Parathyroid adenoma (tissue), 2 donors: ENCODE data around the gene ITGA11.

Experiments
- H2AFZ ChIP-seq: fragments of 300-600 bp; sonication (generic); one replicate; pipeline ENCODE4 v1.7.0; 2017; ENCODE audit warnings: antibody characterized with exemption, mild to moderate bottlenecking
- H3K27ac ChIP-seq: fragments of 300-600 bp; sonication (generic); one replicate; pipeline ENCODE4 v1.7.0; 2017
- H3K27me3 ChIP-seq: fragments of 300-600 bp; sonication (generic); one replicate; pipeline ENCODE4 v1.7.0; 2017; ENCODE audit warnings: low read length; ENCODE audit not compliant: control insufficient read depth, insufficient read depth
- H3K36me3 ChIP-seq: fragments of 300-600 bp; sonication (generic); one replicate; pipeline ENCODE4 v1.7.0; 2017; ENCODE audit warnings: low read length; ENCODE audit not compliant: control insufficient read depth, insufficient read depth
- H3K4me1 ChIP-seq: fragments of 300-600 bp; sonication (generic); one replicate; pipeline ENCODE4 v1.7.0; 2017; ENCODE audit warnings: control low read depth
- H3K4me2 ChIP-seq: fragments of 300-600 bp; sonication (generic); one replicate; pipeline ENCODE4 v1.7.0; 2017; ENCODE audit warnings: low read length
- H3K4me3 ChIP-seq: fragments of 300-600 bp; sonication (generic); one replicate; pipeline ENCODE4 v1.7.0; 2017; ENCODE audit warnings: low read depth, low read length
- H3K79me2 ChIP-seq: fragments of 300-600 bp; sonication (generic); one replicate; pipeline ENCODE4 v1.7.0; 2017; ENCODE audit warnings: control low read depth
- H3K9ac ChIP-seq: fragments of 300-600 bp; sonication (generic); one replicate; pipeline ENCODE4 v1.7.0; 2017; ENCODE audit warnings: mild to moderate bottlenecking
- H3K9me3 ChIP-seq: fragments of 300-600 bp; sonication (generic); one replicate; pipeline ENCODE4 v1.7.0; 2017; ENCODE audit warnings: low read length; ENCODE audit not compliant: control insufficient read depth
- TF ChIP-seq, protein P1 (sequence below): fragments of 300-600 bp; sonication (generic); IDR thresholded peaks from one replicate; pipeline ENCODE4 v1.7.0; 2017; ENCODE audit warnings: antibody characterized with exemption, mild to moderate bottlenecking
- donor health status: primary hyperparathyroidism.

Gene ITGA11

DNA sequence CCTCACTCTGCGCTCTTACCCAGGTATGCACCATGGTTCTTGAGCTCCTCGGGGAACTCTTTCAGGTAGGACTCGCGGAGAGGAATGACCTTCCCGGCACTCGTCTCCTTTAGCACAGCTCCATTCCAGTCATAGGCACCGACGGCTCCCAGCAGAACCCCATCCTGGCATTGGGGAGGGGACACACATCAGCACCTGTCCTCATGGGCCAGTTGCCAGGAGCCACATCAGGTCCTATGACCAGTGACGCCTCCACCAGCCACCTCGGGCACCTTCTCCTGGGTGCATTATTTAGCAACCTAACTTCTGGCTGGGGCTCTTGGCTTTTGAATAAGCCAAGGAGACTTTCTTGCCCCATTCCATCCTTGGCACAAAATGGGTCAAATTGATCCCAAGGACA is 92.5 kb downstream of the ITGA11 start:
- TF ChIP-seq, protein P1, sequence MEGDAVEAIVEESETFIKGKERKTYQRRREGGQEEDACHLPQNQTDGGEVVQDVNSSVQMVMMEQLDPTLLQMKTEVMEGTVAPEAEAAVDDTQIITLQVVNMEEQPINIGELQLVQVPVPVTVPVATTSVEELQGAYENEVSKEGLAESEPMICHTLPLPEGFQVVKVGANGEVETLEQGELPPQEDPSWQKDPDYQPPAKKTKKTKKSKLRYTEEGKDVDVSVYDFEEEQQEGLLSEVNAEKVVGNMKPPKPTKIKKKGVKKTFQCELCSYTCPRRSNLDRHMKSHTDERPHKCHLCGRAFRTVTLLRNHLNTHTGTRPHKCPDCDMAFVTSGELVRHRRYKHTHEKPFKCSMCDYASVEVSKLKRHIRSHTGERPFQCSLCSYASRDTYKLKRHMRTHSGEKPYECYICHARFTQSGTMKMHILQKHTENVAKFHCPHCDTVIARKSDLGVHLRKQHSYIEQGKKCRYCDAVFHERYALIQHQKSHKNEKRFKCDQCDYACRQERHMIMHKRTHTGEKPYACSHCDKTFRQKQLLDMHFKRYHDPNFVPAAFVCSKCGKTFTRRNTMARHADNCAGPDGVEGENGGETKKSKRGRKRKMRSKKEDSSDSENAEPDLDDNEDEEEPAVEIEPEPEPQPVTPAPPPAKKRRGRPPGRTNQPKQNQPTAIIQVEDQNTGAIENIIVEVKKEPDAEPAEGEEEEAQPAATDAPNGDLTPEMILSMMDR, result no peak
- no peak overlapping the region for H2AFZ ChIP-seq
- H3K79me2 ChIP-seq, result no peaks in the 10 kb centered on the region
- no peak overlapping the region for H3K4me3 ChIP-seq
- H3K27me3 ChIP-seq, result no peaks in the 10 kb centered on the region
- H3K4me1 ChIP-seq, result no peaks in the 10 kb centered on the region
- no peaks in the 10 kb centered on the region for H3K36me3 ChIP-seq
- H3K4me2 ChIP-seq, result no peak overlapping the region
- H3K9ac ChIP-seq, result no peak overlapping the region
- no peaks in the 10 kb centered on the region for H3K9me3 ChIP-seq
- no peak overlapping the region for H3K27ac ChIP-seq

DNA sequence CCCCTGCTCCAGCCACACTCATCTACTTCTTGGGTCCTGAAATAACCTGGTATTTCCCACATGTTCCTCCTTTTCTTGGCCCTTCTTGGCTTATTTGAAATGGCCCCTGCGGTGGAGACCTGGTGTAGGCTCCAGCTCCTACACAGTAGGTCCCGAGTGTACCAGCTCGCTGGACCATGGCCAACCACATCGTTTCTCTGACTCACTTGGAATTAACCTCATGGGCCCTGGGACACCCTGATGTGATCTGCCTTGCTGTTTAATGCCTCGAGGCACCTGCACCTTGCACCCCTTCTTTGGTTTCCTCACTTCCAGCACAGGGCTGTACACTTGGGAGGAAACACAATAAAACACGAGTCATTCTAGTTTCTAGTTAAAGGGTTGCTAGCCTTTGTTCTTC is 94.1 kb downstream of the ITGA11 start:
- Histone ChIP-seq H3K4me3 (no peak overlapping the region), H3K4me2 (no peak overlapping the region), H3K27me3 (no peaks in the 10 kb centered on the region), H3K9me3 (no peaks in the 10 kb centered on the region), H2AFZ (no peak overlapping the region), H3K36me3 (no peaks in the 10 kb centered on the region), H3K9ac (no peak overlapping the region), H3K4me1 (no peaks in the 10 kb centered on the region), H3K79me2 (no peaks in the 10 kb centered on the region), H3K27ac (no peak overlapping the region)
- TF ChIP-seq, protein P1, result no peak

- Histone ChIP-seq H3K9ac (no peak overlapping the region), H3K79me2 (no peaks in the 10 kb centered on the region), H3K4me3 (no peak overlapping the region), H3K36me3 (no peaks in the 10 kb centered on the region), H3K9me3 (no peaks in the 10 kb centered on the region), H3K4me2 (no peak overlapping the region), H3K4me1 (no peaks in the 10 kb centered on the region), H2AFZ (no peak overlapping the region), H3K27me3 (no peaks in the 10 kb centered on the region), H3K27ac (no peak overlapping the region)
- TF ChIP-seq, protein P1, result no peak
These were observed 95.4 kb downstream of the ITGA11 start for GRCh38 chr15:68336516-68336915.

DNA sequence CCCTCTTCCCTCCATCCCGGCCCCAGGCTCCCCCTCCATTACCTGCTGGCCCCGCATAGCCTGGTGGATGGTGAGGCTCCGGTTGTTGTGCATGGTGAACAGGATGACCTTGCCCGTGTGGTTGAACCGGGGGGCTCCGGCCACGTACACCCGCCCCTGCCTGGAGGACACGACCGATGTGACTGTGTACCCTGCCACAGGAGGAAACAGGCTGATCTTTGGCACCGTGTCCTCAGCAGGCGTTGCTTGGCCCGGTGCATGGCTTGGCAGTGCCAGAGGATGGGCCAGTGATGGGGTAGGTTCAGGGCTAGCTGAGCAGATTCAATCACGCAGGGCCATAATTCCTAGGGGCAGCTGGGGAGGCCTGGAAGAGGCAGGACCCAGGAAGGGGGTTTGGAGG is 96.3 kb downstream of the ITGA11 start:
- no peaks in the 10 kb centered on the region for H3K9me3 ChIP-seq
- H3K27me3 ChIP-seq, result no peaks in the 10 kb centered on the region
- no peaks in the 10 kb centered on the region for H3K79me2 ChIP-seq
- no peaks in the 10 kb centered on the region for H3K4me1 ChIP-seq
- H3K36me3 ChIP-seq, result no peaks in the 10 kb centered on the region
- H2AFZ ChIP-seq, result no peak overlapping the region
- TF ChIP-seq, protein P1, result no peak
- no peak overlapping the region for H3K27ac ChIP-seq
- H3K9ac ChIP-seq, result no peak overlapping the region
- H3K4me2 ChIP-seq, result no peak overlapping the region
- no peak overlapping the region for H3K4me3 ChIP-seq

DNA sequence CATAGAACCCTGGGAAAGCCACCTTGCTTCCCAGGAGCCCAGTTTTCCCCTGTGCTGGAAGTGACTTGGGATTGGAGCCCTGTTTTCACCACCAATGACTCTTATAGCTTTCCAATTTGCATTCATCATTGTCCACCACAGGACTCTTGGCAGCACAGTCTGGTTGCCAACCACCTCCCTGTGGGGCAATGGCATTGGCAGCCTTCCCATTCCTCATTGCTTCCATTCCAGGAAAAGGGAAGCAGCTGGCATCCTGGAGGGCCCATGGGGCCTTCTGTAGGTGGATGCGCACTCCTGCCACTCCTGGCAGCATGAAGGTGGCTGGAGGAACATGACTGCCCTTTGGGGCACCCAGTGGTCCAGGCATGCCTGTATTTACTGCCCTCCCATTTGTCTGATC is 96.7 kb downstream of the ITGA11 start:
- Histone ChIP-seq H3K27me3 (no peaks in the 10 kb centered on the region), H2AFZ (no peak overlapping the region), H3K9me3 (no peaks in the 10 kb centered on the region), H3K27ac (no peak overlapping the region), H3K36me3 (no peaks in the 10 kb centered on the region), H3K4me1 (no peaks in the 10 kb centered on the region), H3K79me2 (no peaks in the 10 kb centered on the region), H3K9ac (no peak overlapping the region), H3K4me2 (no peak overlapping the region), H3K4me3 (no peak overlapping the region)
- TF ChIP-seq, protein P1, result no peak
